Stomach smooth muscle (tissue), 2 donors: ENCODE data around the gene FOXK1.
"Not testable (repeated sequence)": the region's sequence is repeated elsewhere in the genome, so short reads cannot be mapped to it uniquely, and the experiment has no call there.

ENCODE experiments used
- H3K27ac ChIP-seq: one replicate; pipeline ENCODE4 v1.7.0; 2013; ENCODE audit warnings: mild to moderate bottlenecking, low read length, inconsistent platforms
- H3K27me3 ChIP-seq, 2 donors: one replicate each; pipeline ENCODE4 v1.7.0; 2013; ENCODE audit warnings: low read length in 2 of 2; ENCODE audit not compliant: insufficient read depth in 2 of 2, control insufficient read depth in 1 of 2
- H3K36me3 ChIP-seq, 2 donors: one replicate each; pipeline ENCODE4 v1.7.0; 2013; ENCODE audit warnings: low read length in 2 of 2; ENCODE audit not compliant: control insufficient read depth in 2 of 2, insufficient read depth in 2 of 2
- H3K4me1 ChIP-seq: one replicate; pipeline ENCODE4 v1.7.0; 2013; ENCODE audit warnings: low read length; ENCODE audit not compliant: control insufficient read depth, insufficient read depth
- H3K4me3 ChIP-seq, 2 donors: one replicate each; pipeline ENCODE4 v1.7.0; 2013; ENCODE audit warnings: low read length in 2 of 2
- H3K9ac ChIP-seq, 2 donors: one replicate each; pipeline ENCODE4 v1.7.0; 2013; ENCODE audit warnings: low read length in 2 of 2, mild to moderate bottlenecking in 1 of 2
- H3K9me3 ChIP-seq, 2 donors: one replicate each; pipeline ENCODE4 v1.7.0; 2013; ENCODE audit warnings: low read length in 2 of 2; ENCODE audit not compliant: control insufficient read depth in 2 of 2
- donor health status: healthy.
- donor health status: Pancreatic carcinoma.

Gene FOXK1

GRCh38 chr7:4681886-4682620 lies at the start of gene FOXK1:
TSS of gene FOXK1 (plus strand) at chr7:4682295. CDS start at chr7:4682309, 14 bp downstream.
- Histone ChIP-seq H3K9me3 (no peaks in the 10 kb centered on the region), H3K27me3 (no peaks in the 10 kb centered on the region), H3K4me1 (peaks cover 30% of the 10 kb centered on the region), H3K9ac (peak within 1 kb of the TSS; percentile 92 to 99), H3K27ac (peak within 1 kb of the TSS; percentile 91), H3K36me3 (no peaks in the 10 kb centered on the region), H3K4me3 (peak within 1 kb of the TSS; percentile 88 to 95)

- Histone ChIP-seq H3K4me1 (peaks cover 12% of the 10 kb centered on the region), H3K27ac (no peak overlapping the region), H3K9ac (no peak overlapping the region), H3K4me3 (no peak overlapping the region), H3K36me3 (no peaks in the 10 kb centered on the region), H3K27me3 (no peaks in the 10 kb centered on the region), H3K9me3 (no peaks in the 10 kb centered on the region)
Measured at GRCh38 chr7:4633012-4633411, 49.1 kb upstream of the FOXK1 start.

GRCh38 chr7:4634166-4634565 lies 47.9 kb upstream of the FOXK1 start:
- Histone ChIP-seq H3K36me3 (no peaks in the 10 kb centered on the region), H3K9ac (no peak overlapping the region), H3K4me1 (peaks cover 12% of the 10 kb centered on the region), H3K27me3 (no peaks in the 10 kb centered on the region), H3K9me3 (no peaks in the 10 kb centered on the region), H3K4me3 (no peak overlapping the region), H3K27ac (no peak overlapping the region)

- no peaks in the 10 kb centered on the region for H3K36me3 ChIP-seq
- no peak overlapping the region for H3K27ac ChIP-seq
- H3K9me3 ChIP-seq: no peaks in the 10 kb centered on the region
- no peaks in the 10 kb centered on the region for H3K27me3 ChIP-seq
- H3K4me3 ChIP-seq: no peak overlapping the region
- peaks cover 10% of the 10 kb centered on the region for H3K4me1 ChIP-seq
- no peak overlapping the region for H3K9ac ChIP-seq
Measured at GRCh38 chr7:4638781-4639575, 43.1 kb upstream of the FOXK1 start.

DNA sequence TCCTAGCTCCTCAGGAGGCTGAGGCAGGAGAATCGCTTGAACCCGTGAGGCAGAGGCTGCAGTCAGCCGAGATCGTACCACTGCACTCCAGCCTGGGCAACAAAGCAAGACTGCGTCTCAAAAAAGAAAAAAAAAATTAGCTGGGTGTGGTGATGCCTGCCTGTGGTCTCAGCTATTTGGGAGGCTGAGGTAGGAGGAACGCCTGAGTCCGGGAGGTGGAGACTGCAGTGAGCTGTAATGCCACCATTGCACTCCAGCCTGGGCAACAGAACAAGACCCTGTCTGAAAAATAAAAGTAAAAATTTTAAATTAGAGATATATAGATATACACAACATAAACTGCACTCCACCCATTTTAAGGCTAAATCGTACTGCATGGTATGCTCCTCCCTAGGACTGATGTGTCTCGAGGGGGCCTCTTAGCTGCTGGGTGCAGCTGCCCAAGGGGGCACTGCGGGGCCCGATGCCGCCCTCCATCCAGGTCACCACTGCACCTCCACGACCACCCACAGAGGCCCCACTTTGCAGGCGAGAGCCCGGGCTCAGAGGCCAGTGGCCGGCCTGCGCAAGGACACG lies 40.9 kb upstream of the FOXK1 start:
- peak overlapping the region; percentile 90 for H3K27ac ChIP-seq
- H3K36me3 ChIP-seq: no peaks in the 10 kb centered on the region
- H3K9ac ChIP-seq: peak overlapping the region; percentile 60 to 62
- no peaks in the 10 kb centered on the region for H3K27me3 ChIP-seq
- no peaks in the 10 kb centered on the region for H3K9me3 ChIP-seq
- peak overlapping the region; percentile 74 to 79 for H3K4me3 ChIP-seq
- peaks cover 10% of the 10 kb centered on the region for H3K4me1 ChIP-seq

GRCh38 chr7:4641667-4642467 lies 40.2 kb upstream of the FOXK1 start:
- no peaks in the 10 kb centered on the region for H3K36me3 ChIP-seq
- H3K9ac ChIP-seq: peak overlapping the region; percentile 75 to 85
- H3K27ac ChIP-seq: peak overlapping the region; percentile 90
- no peaks in the 10 kb centered on the region for H3K9me3 ChIP-seq
- no peaks in the 10 kb centered on the region for H3K27me3 ChIP-seq
- peak overlapping the region; percentile 79 to 86 for H3K4me3 ChIP-seq
- H3K4me1 ChIP-seq: peaks cover 10% of the 10 kb centered on the region

DNA sequence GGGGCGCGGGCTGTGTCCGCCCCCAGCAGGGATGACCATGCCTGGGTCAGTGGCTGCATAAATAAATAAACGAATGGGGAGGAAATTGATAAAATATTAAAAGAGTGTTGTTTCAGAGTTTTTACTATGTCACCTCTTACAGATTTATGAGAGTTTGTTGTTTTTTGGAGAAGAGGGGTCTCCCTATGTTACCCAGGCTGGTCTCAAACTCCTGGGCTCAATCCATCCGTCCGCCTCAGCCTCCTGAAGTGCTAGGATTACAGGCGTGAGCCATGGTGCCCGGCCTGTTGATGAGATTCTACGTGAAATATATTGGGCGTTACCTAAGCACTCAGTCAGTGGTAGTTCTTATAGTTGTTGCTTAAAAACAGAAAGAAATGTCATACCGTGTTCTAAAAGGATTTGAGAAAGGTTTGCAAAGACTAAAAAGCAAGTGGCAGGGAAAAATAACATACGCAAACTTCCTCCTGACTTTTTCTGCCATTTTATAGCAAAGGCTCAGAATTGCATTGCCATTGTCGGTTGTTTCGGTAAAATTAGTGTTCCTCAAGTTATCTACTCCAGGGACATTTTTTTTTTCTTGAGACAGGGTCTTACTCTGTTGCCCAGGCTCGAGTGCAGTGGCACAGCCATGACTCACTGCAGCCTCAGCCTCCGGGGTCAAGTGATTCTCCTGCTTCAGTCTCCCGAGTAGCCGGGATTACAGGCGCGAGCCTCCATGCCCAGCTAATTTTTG lies 39.5 kb upstream of the FOXK1 start:
- H3K4me1 ChIP-seq: peaks cover 10% of the 10 kb centered on the region
- H3K9ac ChIP-seq: peak overlapping the region; percentile 75 to 85
- H3K27me3 ChIP-seq: no peaks in the 10 kb centered on the region
- no peaks in the 10 kb centered on the region for H3K36me3 ChIP-seq
- H3K27ac ChIP-seq: peak overlapping the region; percentile 90
- no peaks in the 10 kb centered on the region for H3K9me3 ChIP-seq
- H3K4me3 ChIP-seq: peak overlapping the region; percentile 79 to 86

DNA sequence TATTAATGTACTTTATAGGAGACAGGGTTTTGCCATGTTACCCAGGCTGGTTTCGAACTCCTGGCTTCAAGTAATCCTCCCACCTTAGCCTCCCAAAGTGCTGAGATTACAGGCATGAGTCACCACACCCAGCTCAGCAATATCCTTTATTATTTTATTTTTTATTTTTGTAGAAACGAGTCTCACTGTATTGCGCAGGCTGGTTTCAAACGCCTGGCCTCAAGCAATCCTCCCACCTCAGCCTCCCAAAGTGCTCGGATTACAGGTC lies 39.0 kb upstream of the FOXK1 start:
- H3K4me1 ChIP-seq: peaks cover 10% of the 10 kb centered on the region
- not testable (repeated sequence) for H3K36me3 ChIP-seq, H3K4me3 ChIP-seq, H3K27me3 ChIP-seq, H3K27ac ChIP-seq, H3K9me3 ChIP-seq, H3K9ac ChIP-seq

GRCh38 chr7:4645246-4645645 lies 36.8 kb upstream of the FOXK1 start:
- Histone ChIP-seq H3K4me3 (no peak overlapping the region), H3K27ac (no peak overlapping the region), H3K4me1 (peaks cover 11% of the 10 kb centered on the region), H3K36me3 (no peaks in the 10 kb centered on the region), H3K9me3 (no peaks in the 10 kb centered on the region), H3K27me3 (no peaks in the 10 kb centered on the region), H3K9ac (no peak overlapping the region)

DNA sequence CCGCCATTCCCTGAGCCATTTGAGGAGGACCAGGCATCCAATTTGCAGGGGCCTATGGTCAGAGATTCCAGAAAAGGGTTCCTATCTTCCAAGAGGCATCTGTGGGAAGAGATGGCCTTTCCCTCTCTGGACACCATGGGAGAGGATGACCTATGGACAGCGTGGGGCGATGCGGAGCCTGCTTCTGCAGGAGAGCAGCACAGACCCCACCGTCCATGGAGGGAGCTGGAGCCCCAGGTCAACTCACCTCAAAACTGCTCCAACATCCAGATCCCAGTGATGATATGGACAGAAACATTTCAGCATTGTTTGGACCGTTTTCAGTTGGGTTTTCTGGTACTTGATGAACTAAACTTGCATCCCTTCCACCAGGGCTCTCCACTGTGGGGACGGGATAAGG lies 34.0 kb upstream of the FOXK1 start:
- no peaks in the 10 kb centered on the region for H3K9me3 ChIP-seq
- H3K4me1 ChIP-seq: peaks cover 11% of the 10 kb centered on the region
- no peak overlapping the region for H3K27ac ChIP-seq
- H3K27me3 ChIP-seq: no peaks in the 10 kb centered on the region
- no peak overlapping the region for H3K4me3 ChIP-seq
- H3K9ac ChIP-seq: no peak overlapping the region
- no peaks in the 10 kb centered on the region for H3K36me3 ChIP-seq
